Fibroblast of skin of abdomen (primary cell): ENCODE data around the gene PLGLB2. TPM values are rescaled to one million over a fixed set of nuclear protein-coding genes. Genes with fewer than 3 reads are reported as not detected.
"Not testable (repeated sequence)": the region's sequence is repeated elsewhere in the genome, so short reads cannot be mapped to it uniquely, and the experiment has no call there.

Experiments
- DNase-seq: peaks from one replicate; pipeline ENCODE4 v3.0.0-alpha.2; 2013
- polyA plus RNA-seq, 2 experiments: library from polyadenylated mRNA; unstranded; fragments of 120-200 nt; gene quantifications; one replicate each; pipeline ENCODE4 v1.2.1, GENCODE V29; 2013; ENCODE audit not compliant: insufficient read length in 2 of 2

The PLGLB2 gene
- 2.2 TPM for polyA plus RNA-seq (2013, experiment 1 of 2; ENCODE audit: insufficient read length)
- polyA plus RNA-seq (2013, experiment 2 of 2; ENCODE audit: insufficient read length): 2.0 TPM

- not testable (repeated sequence) for DNase-seq
Observed at GRCh38 chr2:87747791-87748190, at the start of gene PLGLB2. TSS of gene PLGLB2 (plus strand) at chr2:87748087. CDS start at chr2:87748154, 67 bp downstream.

DNA sequence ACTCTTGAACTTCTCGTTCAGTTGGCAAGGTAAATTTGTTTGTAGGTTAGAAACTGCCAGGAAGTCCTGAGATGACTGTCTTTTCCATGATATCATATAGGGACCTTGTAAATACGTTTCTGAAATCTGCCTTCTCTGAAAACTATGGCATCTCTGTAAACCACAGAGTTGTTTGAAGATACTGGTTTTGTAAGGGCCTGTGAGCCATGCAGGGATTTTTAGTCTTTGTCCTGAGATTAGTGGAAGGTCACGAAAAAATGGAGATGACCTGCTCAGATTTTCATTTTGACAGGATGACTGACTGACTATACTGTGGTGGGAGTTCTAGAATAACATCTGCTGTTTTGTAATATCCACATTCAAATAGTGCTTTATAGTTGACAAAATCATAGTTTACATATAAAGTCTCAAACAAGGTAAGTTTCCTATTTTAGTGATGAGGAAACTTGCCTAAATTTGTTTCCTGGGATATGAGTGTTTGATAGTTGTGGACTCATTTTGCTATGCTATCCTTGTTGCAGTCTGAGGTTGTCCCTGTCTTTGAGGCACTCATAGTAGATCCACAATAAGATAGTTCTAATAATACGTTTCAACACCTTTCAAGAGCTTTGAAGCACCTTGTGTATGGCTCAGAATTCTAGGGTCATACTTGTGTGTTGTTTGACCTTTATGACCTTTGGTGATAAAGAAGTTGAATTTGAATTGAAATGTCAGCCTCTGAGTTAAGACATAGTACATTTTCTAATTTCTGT lies 43.1 kb upstream of the PLGLB2 start:
- DNase-seq: not testable (repeated sequence)

- DNase-seq: not testable (repeated sequence)
Observed at GRCh38 chr2:87708368-87708767, 39.5 kb upstream of the PLGLB2 start.

GRCh38 chr2:87727940-87728599 lies 19.8 kb upstream of the PLGLB2 start:
- not testable (repeated sequence) for DNase-seq

DNA sequence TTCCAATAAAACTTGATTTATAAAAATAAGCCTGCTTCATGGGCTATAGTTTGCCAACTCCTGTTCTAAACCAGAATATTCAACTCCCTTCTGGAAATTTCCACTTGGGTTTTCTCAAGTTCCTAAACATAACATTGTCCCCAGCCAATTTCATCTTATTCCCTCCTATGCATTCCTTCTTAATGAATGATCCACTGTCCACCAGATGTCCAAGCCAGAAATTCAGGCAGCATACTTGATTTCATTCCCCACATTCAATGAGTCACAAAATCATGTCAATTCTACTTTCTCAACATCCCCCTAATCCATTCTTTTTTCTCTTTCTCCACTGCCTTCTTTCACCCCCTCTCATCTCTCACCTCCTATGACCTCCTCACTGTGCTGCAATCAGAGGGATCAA lies 7.0 kb upstream of the PLGLB2 start:
- not testable (repeated sequence) for DNase-seq

DNA sequence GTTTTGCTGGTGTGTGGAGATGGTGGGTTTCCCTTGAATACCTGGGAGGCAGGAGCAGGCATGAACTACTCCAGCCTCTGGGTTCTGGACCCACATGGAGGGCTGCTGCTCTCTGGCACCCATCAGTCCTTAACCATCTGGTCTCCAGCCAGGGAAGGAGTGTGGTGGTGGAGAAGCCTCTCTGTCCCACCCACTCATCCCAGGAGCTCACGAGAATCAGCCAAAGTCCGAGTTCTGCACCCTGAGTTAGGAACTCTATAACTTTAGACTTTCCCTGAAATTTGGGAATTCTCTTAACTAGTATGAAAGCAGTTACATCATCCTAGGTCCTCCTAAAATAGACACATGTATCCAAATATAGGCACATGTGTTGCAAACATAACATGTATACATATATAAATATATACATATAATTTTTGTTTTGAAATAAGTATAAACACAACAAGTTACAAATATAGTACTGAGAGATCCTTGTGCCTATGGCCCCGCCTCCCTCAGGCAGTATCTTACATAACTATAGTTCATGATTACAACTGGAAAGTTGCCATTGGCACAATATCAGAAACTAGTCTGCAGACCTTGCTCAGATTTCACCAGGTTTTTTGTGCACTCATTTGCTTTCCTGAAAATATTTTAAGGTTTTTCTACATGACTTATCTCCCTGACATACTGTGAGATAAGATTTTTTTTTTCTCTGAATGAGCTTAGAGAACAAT lies 5.3 kb upstream of the PLGLB2 start:
- DNase-seq: not testable (repeated sequence)

GRCh38 chr2:87743638-87744037 lies 4.2 kb upstream of the PLGLB2 start:
- not testable (repeated sequence) for DNase-seq

DNA sequence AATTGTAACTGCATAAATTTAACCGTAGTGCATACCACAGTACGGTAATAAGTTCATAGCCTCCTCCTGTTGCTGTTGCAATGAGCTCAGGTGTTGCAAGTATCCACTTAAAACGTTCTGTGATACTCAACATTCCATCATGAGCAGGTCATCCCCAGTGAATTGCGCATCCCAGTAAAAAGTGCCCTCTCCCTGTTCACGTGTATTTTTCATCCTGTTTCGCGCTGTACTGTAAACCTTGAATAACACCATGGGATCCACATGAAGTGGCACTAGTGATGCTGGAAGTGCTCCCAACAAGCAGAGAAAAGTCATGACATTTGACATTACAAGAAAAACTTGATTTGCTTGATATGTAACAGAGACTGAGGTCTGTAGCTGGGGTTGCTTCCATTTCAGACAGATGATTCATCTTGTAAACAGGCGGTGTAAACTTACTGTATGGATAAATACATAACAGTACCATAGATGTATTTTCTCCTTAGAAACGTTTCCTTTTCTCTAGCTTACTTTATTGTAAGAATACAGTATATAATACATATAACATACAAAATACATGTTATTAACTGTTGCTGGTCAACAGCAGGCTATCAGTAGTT lies 2.4 kb upstream of the PLGLB2 start:
- not testable (repeated sequence) for DNase-seq

GRCh38 chr2:87748524-87748923 lies 637 bp downstream of the PLGLB2 start:
- DNase-seq: not testable (repeated sequence)

- not testable (repeated sequence) for DNase-seq
Observed at GRCh38 chr2:87750560-87750959, 2.7 kb downstream of the PLGLB2 start.

GRCh38 chr2:87754759-87755158 lies 6.9 kb downstream of the PLGLB2 start:
- not testable (repeated sequence) for DNase-seq
